Smooth muscle cell (in vitro differentiated cells): ENCODE data around the gene SMOC1. TPM values are rescaled to one million over a fixed set of nuclear protein-coding genes. Genes with fewer than 3 reads are reported as not detected.

ENCODE experiments used
- DNase-seq: peaks from one replicate; lab custom pipeline; 2025; ENCODE audit not compliant: unreplicated experiment; lab: John Stamatoyannopoulos, UW
- H2AFZ ChIP-seq: fragments of 200-600 bp; sonication (generic); 2 replicates; pipeline ENCODE4 v1.6.0; 2016; ENCODE audit warnings: antibody characterized with exemption, low read depth, mild to moderate bottlenecking
- H3F3A ChIP-seq: fragments of 200-600 bp; sonication (generic); 2 replicates; pipeline ENCODE4 v1.6.0; 2017; ENCODE audit warnings: antibody characterized with exemption, low read depth
- H3K27ac ChIP-seq: fragments of 200-600 bp; sonication (generic); 2 replicates; pipeline ENCODE4 v1.5.1; 2016; ENCODE audit warnings: low read depth, mild to moderate bottlenecking
- H3K27me3 ChIP-seq: fragments of 200-600 bp; sonication (generic); 2 replicates; pipeline ENCODE4 v1.6.1; 2016; ENCODE audit warnings: low read depth, mild to moderate bottlenecking
- H3K36me3 ChIP-seq: fragments of 200-600 bp; sonication (generic); 2 replicates; pipeline ENCODE4 v1.5.1; 2016; ENCODE audit warnings: low read depth
- H3K4me1 ChIP-seq: fragments of 200-600 bp; sonication (generic); 2 replicates; pipeline ENCODE4 v1.5.1; 2016; ENCODE audit warnings: low read depth
- H3K4me2 ChIP-seq: fragments of 200-600 bp; sonication (generic); 2 replicates; pipeline ENCODE4 v1.6.0; 2016; ENCODE audit warnings: mild to moderate bottlenecking
- H3K4me3 ChIP-seq: fragments of 200-600 bp; sonication (generic); 2 replicates; pipeline ENCODE4 v1.5.1; 2016; ENCODE audit warnings: mild to moderate bottlenecking
- H3K79me2 ChIP-seq: fragments of 200-600 bp; sonication (generic); 2 replicates; pipeline ENCODE4 v1.6.0; 2016; ENCODE audit warnings: low read depth, mild to moderate bottlenecking
- H3K9ac ChIP-seq: fragments of 200-600 bp; sonication (generic); 2 replicates; pipeline ENCODE4 v1.6.0; 2016; ENCODE audit warnings: low read depth
- H3K9me3 ChIP-seq: fragments of 200-600 bp; sonication (generic); replicated peaks from 2 replicates; pipeline ENCODE4 v1.5.1; 2016; ENCODE audit warnings: low read depth
- H4K20me1 ChIP-seq: fragments of 200-600 bp; sonication (generic); 2 replicates; pipeline ENCODE4 v1.6.0; 2016; ENCODE audit warnings: low read depth
- CTCF ChIP-seq: fragments of 200-600 bp; sonication (generic); IDR thresholded peaks from 2 replicates; pipeline ENCODE4 v1.5.1; 2017; ENCODE audit warnings: borderline replicate concordance, mild to moderate bottlenecking, antibody characterized with exemption; ENCODE audit not compliant: insufficient read depth, poor library complexity, severe bottlenecking
- WGBS: methylation state at CpG from one replicate; pipeline ENCODE4 v1.1.7; 2016; ENCODE audit warnings: low lambda C conversion rate; 5-methylcytosine and 5-hydroxymethylcytosine counted together
- polyA plus RNA-seq: library from polyadenylated mRNA; unstranded; fragments of >200 nt; fragmentation: Nextera tagmentation; extraction: Ambion mirVana; gene quantifications from 2 replicates; pipeline ENCODE4 v1.2.1, GENCODE V29; 2016
- total RNA-seq: library from RNA; depleted of rRNA; stranded (reverse); fragments of >200 nt; gene quantifications from 2 replicates; pipeline ENCODE4 v1.2.3, GENCODE V29; 2014

SMOC1 gene
- total and polyA plus RNA-seq, 2 experiments from 2014 or later, result 1.6 to 6.3 TPM

- no peaks in the 10 kb centered on the region for H4K20me1 ChIP-seq
- H3K27ac ChIP-seq, result no peak overlapping the region
- no peaks in the 10 kb centered on the region for H3K9me3 ChIP-seq
- no peak overlapping the region for H3K4me3 ChIP-seq
- no peak overlapping the region for H3K9ac ChIP-seq
- peaks cover 5% of the 10 kb centered on the region for H3K27me3 ChIP-seq
- no peak for DNase-seq
- H3K4me2 ChIP-seq, result no peak overlapping the region
- no peak overlapping the region for H2AFZ ChIP-seq
- 82% methylated on average over 4 of the region's 4 CpGs for WGBS
- peaks cover 12% of the 10 kb centered on the region for H3K4me1 ChIP-seq
- no peaks in the 10 kb centered on the region for H3K36me3 ChIP-seq
- TF ChIP-seq CTCF, result no peak
- H3F3A ChIP-seq, result no peaks in the 10 kb centered on the region
- H3K79me2 ChIP-seq, result no peaks in the 10 kb centered on the region
Measured at GRCh38 chr14:70050136-70050535, 170.9 kb downstream of the SMOC1 start.

DNA sequence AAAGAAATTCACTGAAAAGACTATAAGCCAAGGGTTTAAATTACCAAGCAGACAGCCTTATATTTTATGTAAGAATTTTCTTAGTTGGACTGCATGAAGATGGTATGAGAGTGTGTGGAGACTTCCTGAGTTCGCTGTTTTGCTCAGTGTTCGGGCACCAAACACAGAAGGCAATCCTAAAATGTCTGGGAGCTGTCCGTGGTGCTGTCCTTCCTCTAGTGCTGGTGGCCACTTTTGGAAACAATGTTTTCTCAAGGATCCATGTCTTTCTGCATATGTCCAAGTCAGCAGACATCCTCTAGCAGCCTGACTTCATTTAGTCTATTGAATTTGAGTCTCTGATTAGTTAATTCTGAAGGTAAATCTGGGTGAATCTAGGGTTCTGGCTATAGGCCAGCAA lies 173.8 kb downstream of the SMOC1 start:
- H3K9ac ChIP-seq, result no peak overlapping the region
- TF ChIP-seq CTCF, result no peak
- H3K4me3 ChIP-seq, result no peak overlapping the region
- DNase-seq, result no peak
- WGBS, result 56% methylated on average over 3 of the region's 3 CpGs
- H3K79me2 ChIP-seq, result no peaks in the 10 kb centered on the region
- H3K4me2 ChIP-seq, result no peak overlapping the region
- H3F3A ChIP-seq, result no peaks in the 10 kb centered on the region
- H3K4me1 ChIP-seq, result peaks cover 12% of the 10 kb centered on the region
- H2AFZ ChIP-seq, result no peak overlapping the region
- no peak overlapping the region for H3K27ac ChIP-seq
- H4K20me1 ChIP-seq, result no peaks in the 10 kb centered on the region
- no peaks in the 10 kb centered on the region for H3K9me3 ChIP-seq
- no peaks in the 10 kb centered on the region for H3K36me3 ChIP-seq
- H3K27me3 ChIP-seq, result peaks cover 16% of the 10 kb centered on the region

GRCh38 chr14:70057519-70058136 lies 178.4 kb downstream of the SMOC1 start:
- H3K9me3 ChIP-seq, result no peaks in the 10 kb centered on the region
- H3K27me3 ChIP-seq, result peaks cover 23% of the 10 kb centered on the region
- no peaks in the 10 kb centered on the region for H4K20me1 ChIP-seq
- no peak overlapping the region for H3K9ac ChIP-seq
- H3K79me2 ChIP-seq, result no peaks in the 10 kb centered on the region
- no peak for TF ChIP-seq CTCF
- H2AFZ ChIP-seq, result no peak overlapping the region
- no peak overlapping the region for H3K27ac ChIP-seq
- H3F3A ChIP-seq, result no peaks in the 10 kb centered on the region
- WGBS, result 84% methylated on average over 5 of the region's 5 CpGs
- peaks cover 8% of the 10 kb centered on the region for H3K4me1 ChIP-seq
- no peak overlapping the region for H3K4me2 ChIP-seq
- no peak overlapping the region for H3K4me3 ChIP-seq
- H3K36me3 ChIP-seq, result no peaks in the 10 kb centered on the region
- no peak for DNase-seq

- H3K36me3 ChIP-seq, result no peaks in the 10 kb centered on the region
- peaks cover 20% of the 10 kb centered on the region for H3K27me3 ChIP-seq
- 84% methylated on average over 2 of the region's 2 CpGs for WGBS
- H3K4me1 ChIP-seq, result no peaks in the 10 kb centered on the region
- H3K27ac ChIP-seq, result no peak overlapping the region
- H3K79me2 ChIP-seq, result no peaks in the 10 kb centered on the region
- DNase-seq, result no peak
- H3K9ac ChIP-seq, result no peak overlapping the region
- no peaks in the 10 kb centered on the region for H3F3A ChIP-seq
- TF ChIP-seq CTCF, result no peak
- H3K4me3 ChIP-seq, result no peak overlapping the region
- H3K9me3 ChIP-seq, result no peaks in the 10 kb centered on the region
- H4K20me1 ChIP-seq, result no peaks in the 10 kb centered on the region
- H3K4me2 ChIP-seq, result no peak overlapping the region
- no peak overlapping the region for H2AFZ ChIP-seq
Measured at GRCh38 chr14:70059545-70059944, 180.3 kb downstream of the SMOC1 start.
